Right lobe of liver (tissue), 6 donors: Measurements from ENCODE around the gene ANXA11. TPM values are rescaled to one million over a fixed set of nuclear protein-coding genes. Genes with fewer than 3 reads are reported as not detected.

Experiments
- ATAC-seq, 4 donors: fragments of 200-7000 bp; cut with Tn5 transposase; one replicate each; pipeline ENCODE4 v1.9.1; 2020; ENCODE audit warnings: mild to moderate bottlenecking in 4 of 4, moderate library complexity in 4 of 4
- DNase-seq, 3 donors: peaks; one replicate each; pipeline ENCODE4 v3.0.0-alpha.2; 2020
- H3K27ac ChIP-seq, 3 donors: fragments of 200-600 bp; one replicate each; pipeline ENCODE4 v1.8.0; 2022
- H3K27me3 ChIP-seq, 2 donors: fragments of 200-600 bp; one replicate each; pipeline ENCODE4 v1.8.0; 2022
- H3K36me3 ChIP-seq, 4 donors: fragments of 200-600 bp; sonication (generic) in 1 of 4; one replicate each; pipeline versions ENCODE4 v1.5.1 to v1.8.0; 2017 to 2022; ENCODE audit warnings: control low read depth in 1 of 4
- H3K4me1 ChIP-seq, 4 donors: fragments of 200-600 bp; sonication (generic) in 1 of 4; one replicate each; pipeline versions ENCODE4 v1.5.1 to v1.8.0; 2017 to 2022; ENCODE audit warnings: control low read depth in 1 of 4
- H3K4me3 ChIP-seq, 3 donors: fragments of 200-600 bp; one replicate each; pipeline ENCODE4 v1.8.0; 2022
- H3K9me3 ChIP-seq, 4 donors: fragments of 200-600 bp; sonication (generic) in 1 of 4; one replicate each; pipeline versions ENCODE4 v1.5.1 to v1.8.0; 2017 to 2022; ENCODE audit warnings: control low read depth in 1 of 4
- POLR2A ChIP-seq: fragments of 450-650 bp; IDR thresholded peaks from one replicate; pipeline ENCODE4 v1.6.1; 2017; ENCODE audit warnings: antibody characterized with exemption, mild to moderate bottlenecking
- WGBS: methylation state at CpG from one replicate; pipeline ENCODE4 v1.1.6; 2018; ENCODE audit warnings: low coverage, low lambda C conversion rate; ENCODE audit not compliant: insufficient coverage; ENCODE audit errors: missing lambda C conversion rate; 5-methylcytosine and 5-hydroxymethylcytosine counted together
- intact Hi-C, 2 donors: fragments of 100-400 bp; cut with DNase I; formaldehyde crosslinking; loops; one replicate each; pipeline versions ENCODE4 v1.11.2 to v1.14.1; 2022
- total RNA-seq, 6 experiments: library from RNA; depleted of rRNA in 2 of 6; stranded (reverse); fragments of >200 nt in 2 of 6; fragmentation: NEBNext Ultra II Directional in 3 of 6; extraction: Animal tissue kit (Norgen Biotek cat#: 25700) in 3 of 6; gene quantifications; one replicate each; pipeline versions ENCODE4 v1.1.0 to v1.2.4, GENCODE V29; 2016 to 2023
- TF ChIP-seq, protein P1 (sequence below), 4 donors: fragments of 200-600 bp in 3 of 4; fragments of 450-650 bp in 1 of 4; IDR thresholded peaks; one replicate each; pipeline versions ENCODE4 v1.5.1 to v1.8.0; 2016 to 2022; ENCODE audit warnings: antibody characterized with exemption in 4 of 4, mild to moderate bottlenecking in 2 of 4
- donor health status: DM: no; HTN: yes; CAD: no.
- donor health status: DM: no; HTN: no; CAD: no.
- donor health status: DM: no; HTN: no; CAD: no.
- donor health status: DM: no; HTN: yes; CAD: no.
- donor health status: DM: no; HTN: yes; CAD: no.

Gene ANXA11
- total RNA-seq, 6 experiments from 2014 or later, result 41.7 to 100 (median 55.6) TPM

DNA sequence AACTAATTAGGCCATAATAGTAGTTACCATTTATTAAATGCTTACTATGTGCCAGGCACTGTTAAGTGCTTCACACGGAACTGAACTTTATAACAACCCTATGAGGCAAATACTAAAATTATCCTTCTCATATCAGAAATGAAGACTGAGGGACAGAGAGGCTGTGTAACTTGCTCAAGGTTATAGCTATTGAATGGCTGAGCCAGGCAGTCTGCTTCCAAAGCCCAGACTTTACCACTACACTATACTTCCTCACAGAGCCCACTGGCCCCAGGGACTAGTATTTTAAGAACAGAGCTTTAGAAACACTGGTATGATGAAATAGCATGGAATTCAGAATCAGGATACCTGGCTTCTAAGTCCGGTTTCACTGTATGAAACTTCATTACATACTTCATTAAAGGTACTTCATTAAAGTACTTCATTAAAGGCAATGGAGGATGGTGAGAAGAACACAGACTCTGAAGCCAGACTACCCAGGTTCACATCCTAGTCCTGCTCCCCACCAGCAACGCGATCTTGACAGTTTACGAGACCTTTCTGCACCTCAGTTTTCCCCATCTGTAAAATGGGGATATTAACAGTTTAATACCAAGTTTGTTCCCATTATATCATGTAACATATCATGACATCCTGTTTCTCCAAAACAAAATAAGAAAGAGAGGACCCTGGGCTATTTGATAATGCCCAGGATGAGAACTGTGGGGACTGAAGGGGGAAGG, 19.6 kb downstream of the ANXA11 start:
- WGBS, result 94% methylated on average over 4 of the region's 5 CpGs
- intact Hi-C loops, result no loop called here
- Histone ChIP-seq H3K27me3 (no peaks in the 10 kb centered on the region), H3K27ac (no peak overlapping the region), H3K9me3 (no peaks in the 10 kb centered on the region), H3K4me1 (peaks cover 0 to 7% (median 0%) of the 10 kb centered on the region in 4 donors), H3K36me3 (no peaks in the 10 kb centered on the region), H3K4me3 (no peak overlapping the region)
- no peak for TF ChIP-seq POLR2A
- TF ChIP-seq, protein P1, sequence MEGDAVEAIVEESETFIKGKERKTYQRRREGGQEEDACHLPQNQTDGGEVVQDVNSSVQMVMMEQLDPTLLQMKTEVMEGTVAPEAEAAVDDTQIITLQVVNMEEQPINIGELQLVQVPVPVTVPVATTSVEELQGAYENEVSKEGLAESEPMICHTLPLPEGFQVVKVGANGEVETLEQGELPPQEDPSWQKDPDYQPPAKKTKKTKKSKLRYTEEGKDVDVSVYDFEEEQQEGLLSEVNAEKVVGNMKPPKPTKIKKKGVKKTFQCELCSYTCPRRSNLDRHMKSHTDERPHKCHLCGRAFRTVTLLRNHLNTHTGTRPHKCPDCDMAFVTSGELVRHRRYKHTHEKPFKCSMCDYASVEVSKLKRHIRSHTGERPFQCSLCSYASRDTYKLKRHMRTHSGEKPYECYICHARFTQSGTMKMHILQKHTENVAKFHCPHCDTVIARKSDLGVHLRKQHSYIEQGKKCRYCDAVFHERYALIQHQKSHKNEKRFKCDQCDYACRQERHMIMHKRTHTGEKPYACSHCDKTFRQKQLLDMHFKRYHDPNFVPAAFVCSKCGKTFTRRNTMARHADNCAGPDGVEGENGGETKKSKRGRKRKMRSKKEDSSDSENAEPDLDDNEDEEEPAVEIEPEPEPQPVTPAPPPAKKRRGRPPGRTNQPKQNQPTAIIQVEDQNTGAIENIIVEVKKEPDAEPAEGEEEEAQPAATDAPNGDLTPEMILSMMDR (IDR thresholded peaks at IDR 0.05), result no peak
- ATAC-seq (no peak), DNase-seq (no peak)

GRCh38 chr10:80184291-80184690, 21.0 kb downstream of the ANXA11 start:
- H3K9me3 ChIP-seq, result no peaks in the 10 kb centered on the region
- peaks cover 0 to 4% (median 0%) of the 10 kb centered on the region in 4 donors for H3K4me1 ChIP-seq
- no peak overlapping the region for H3K4me3 ChIP-seq
- DNase-seq (no peak), ATAC-seq (no peak)
- WGBS, result 58% methylated on average over 4 of the region's 4 CpGs
- intact Hi-C loops, result no loop called here
- no peaks in the 10 kb centered on the region for H3K27me3 ChIP-seq
- no peaks in the 10 kb centered on the region for H3K36me3 ChIP-seq
- no peak overlapping the region for H3K27ac ChIP-seq
- TF ChIP-seq, protein P1 (IDR thresholded peaks at IDR 0.05), result no peak
- no peak for TF ChIP-seq POLR2A

DNA sequence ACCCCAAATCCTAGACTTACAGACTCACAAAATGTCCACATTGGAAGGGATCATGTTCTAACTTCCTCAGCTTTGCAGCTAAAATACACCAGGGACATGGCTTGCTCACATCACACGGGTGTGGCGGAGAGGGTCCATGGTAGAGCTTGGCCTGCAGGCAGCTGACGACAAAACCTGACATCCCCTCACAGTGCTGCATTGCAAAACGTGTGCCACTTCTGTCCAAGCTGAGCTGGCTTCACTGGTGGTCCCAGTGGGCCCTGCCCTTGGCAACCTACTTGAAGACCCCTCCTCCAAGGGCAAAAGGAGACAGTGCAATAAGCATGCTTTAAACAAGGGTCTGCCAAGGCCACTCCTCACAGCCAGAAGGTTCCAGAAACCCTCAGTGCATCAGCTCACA, 21.9 kb downstream of the ANXA11 start:
- ATAC-seq, result no peak
- Histone ChIP-seq H3K4me3 (no peak overlapping the region), H3K9me3 (no peaks in the 10 kb centered on the region), H3K27me3 (no peaks in the 10 kb centered on the region), H3K27ac (no peak overlapping the region), H3K4me1 (peaks cover 0 to 4% (median 0%) of the 10 kb centered on the region in 4 donors), H3K36me3 (no peaks in the 10 kb centered on the region)
- TF ChIP-seq POLR2A, result no peak
- TF ChIP-seq, protein P1 (IDR thresholded peaks at IDR 0.05), result no peak
- WGBS, result no CpG with 5 or more reads among the region's 4 CpGs
- intact Hi-C loops, result no loop called here
- peak in 1 of 3 donors; percentile 18 for DNase-seq

DNA sequence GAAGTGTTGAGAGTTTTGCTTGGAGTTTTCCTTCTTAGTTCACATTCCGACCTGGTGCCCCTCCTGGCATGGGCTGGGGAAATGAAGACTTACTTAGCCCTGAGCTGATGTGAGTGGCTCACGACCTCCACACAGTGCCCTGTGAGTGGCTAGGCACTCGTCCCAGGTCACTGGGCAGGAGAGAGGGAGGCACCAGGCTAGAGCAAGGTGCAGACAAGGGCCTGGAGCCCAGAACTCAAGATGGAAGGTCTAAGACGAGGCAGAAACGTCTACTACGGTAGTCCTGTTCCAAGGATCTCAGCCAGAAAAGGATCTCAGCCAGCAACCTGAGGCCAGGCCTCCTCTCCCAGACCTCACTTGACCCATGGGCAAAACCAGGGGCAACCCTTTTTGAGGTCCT, 22.4 kb downstream of the ANXA11 start:
- no peaks in the 10 kb centered on the region for H3K27me3 ChIP-seq
- ATAC-seq (no peak), DNase-seq (peak in 1 of 3 donors; percentile 27)
- no peaks in the 10 kb centered on the region for H3K36me3 ChIP-seq
- 80% methylated on average over 3 of the region's 6 CpGs for WGBS
- TF ChIP-seq POLR2A, result no peak
- TF ChIP-seq, protein P1 (IDR thresholded peaks at IDR 0.05), result no peak
- H3K4me1 ChIP-seq, result peaks cover 0 to 3% (median 0%) of the 10 kb centered on the region in 4 donors
- no peaks in the 10 kb centered on the region for H3K9me3 ChIP-seq
- no peak overlapping the region for H3K27ac ChIP-seq
- H3K4me3 ChIP-seq, result no peak overlapping the region
- intact Hi-C loops, result no loop called here
